ENCODE results near the gene AP4E1. TPM values are rescaled to one million over a fixed set of nuclear protein-coding genes. Genes with fewer than 3 reads are reported as not detected.
"Not testable (repeated sequence)": the region's sequence is repeated elsewhere in the genome, so short reads cannot be mapped to it uniquely, and the experiment has no call there.

The AP4E1 gene
- total RNA-seq, 1 experiment from 2014 or later = 11.8 TPM

DNA sequence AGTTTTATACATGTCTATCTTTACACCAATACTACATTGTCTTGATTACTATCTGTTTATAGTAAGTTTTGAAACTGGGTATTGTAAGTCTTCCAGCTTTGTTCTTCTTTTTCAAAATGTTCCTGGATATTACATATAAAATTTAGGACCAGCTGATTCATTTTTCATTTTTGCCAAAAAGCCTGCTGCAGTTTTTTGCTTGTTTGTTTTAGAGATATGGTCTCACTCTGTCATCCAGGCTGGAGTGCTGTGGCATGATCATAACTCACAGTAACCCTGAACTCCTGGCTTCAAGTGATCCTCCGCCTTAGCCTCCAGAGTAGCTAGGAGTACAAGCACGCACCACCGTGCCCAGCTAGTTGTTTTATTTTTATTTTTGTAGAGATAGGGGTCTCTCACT is 20.4 kb upstream of the AP4E1 start:
- no peak for DNase-seq (ENCODE audit: extremely low read depth, low read depth)

DNA sequence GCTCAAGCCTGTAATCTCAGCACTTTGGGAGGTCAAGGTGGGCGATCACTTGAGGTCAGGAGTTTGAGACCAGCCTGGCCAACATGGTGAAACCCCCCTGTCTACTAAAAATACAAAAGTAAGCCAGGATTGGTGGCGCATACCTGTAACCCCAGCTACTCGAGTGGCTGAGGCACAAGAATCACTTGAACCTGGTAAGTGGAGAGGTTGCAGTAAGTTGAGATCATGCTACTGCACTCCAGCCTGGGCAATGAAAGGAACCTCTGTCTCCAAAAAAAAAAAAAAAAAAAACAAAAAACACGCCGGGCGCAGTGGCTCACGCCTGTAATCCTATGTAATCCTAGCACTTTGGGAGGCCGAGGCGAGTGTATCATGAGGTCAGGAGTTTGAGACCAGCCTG is 18.9 kb upstream of the AP4E1 start:
- no peak for DNase-seq (ENCODE audit: extremely low read depth, low read depth)

DNA sequence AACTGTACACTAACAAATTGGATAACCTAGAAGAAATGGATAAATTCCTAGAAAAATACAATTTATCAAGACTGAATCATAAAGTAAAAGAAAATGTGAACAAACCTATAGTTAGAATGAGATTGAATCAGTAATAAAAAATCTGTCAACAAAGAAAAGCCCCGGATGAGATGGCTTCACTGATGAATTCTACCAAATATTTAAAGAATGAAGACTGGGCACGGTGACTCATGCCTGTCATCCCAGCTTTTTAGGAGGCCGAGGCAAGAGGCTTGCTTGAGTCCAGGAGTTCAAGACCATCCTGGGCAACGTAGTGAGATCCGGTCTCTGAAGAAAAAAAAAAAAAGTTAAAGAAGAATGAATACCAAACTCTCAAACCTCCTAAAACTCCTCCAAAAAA is 17.7 kb upstream of the AP4E1 start:
- DNase-seq (ENCODE audit: extremely low read depth, low read depth) = no peak

DNA sequence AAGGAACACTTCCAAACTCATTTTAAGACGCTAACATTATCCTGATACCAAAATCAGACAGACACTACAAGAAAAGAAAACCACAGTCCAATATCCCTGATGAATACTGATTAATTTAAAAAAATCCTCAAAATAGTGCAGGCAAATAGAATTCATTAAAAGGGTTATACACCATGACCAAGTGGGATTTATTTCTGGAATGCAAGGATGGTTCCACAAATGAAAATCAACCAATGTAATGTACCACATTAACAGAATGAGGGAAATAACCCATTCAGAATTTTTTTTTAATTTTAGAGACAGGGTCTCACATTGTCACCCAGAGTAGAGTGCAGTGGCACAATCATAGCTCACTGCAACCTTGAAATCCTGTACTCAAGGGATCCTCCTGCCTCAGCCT is 17.3 kb upstream of the AP4E1 start:
- DNase-seq (ENCODE audit: extremely low read depth, low read depth) = no peak

DNA sequence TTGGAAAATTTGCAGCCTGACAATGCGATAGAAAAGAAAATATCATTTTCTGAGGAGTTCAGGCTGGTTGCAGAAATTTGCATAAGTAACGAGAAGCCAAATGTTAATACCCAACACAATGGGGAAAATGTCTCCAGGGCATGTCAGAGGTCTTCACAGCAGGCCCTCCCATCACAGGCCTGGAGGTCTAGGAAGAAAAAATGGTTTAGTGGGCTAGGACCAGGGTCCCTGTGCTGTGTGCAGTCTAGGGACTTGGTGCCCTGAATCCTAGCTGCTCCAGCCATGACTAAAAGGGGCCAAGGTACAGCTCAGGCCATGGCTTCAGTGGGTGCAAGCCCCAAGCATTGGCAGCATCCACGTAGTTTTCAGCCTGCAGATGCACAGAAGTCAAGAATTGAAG is 14.5 kb upstream of the AP4E1 start:
- no peak for DNase-seq (ENCODE audit: extremely low read depth, low read depth)

DNA sequence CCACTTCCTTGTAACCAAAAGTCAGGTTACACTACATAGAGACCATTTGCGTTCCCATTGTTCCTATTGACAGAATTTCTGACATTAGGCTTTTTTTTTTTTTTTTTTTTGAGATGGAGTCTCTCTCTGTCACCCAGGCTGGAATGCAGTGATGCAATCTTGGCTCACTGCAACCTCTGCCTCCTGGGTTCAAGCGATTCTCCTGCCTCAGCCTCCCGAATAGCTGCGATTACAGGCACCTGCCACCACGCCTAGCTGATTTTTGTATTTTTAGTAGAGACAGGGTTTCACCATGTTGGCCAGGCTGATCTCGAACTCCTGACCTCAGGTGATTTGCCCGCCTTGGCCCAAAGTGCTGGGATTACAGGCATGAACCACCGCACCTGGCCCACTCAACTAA is 7.1 kb upstream of the AP4E1 start:
- DNase-seq (ENCODE audit: extremely low read depth, low read depth) = not testable (repeated sequence)

DNA sequence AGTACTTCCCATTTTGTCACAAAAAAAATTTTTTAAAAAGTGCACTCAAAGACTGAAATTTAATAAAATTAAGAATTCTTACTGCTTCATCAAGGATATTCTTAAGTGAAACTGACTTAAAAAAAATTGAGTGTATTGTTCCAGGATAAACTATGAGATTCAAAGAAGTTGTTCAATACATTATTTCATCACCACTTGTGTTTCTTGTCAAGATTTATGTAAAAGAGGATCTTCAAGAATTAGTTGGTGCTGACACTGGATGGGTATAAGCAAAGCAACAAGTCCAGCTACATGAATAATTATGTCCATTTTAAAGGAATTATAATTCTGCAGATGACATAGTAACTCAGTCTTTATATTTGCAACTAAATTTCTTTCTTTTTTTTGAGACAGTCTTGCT is 4.3 kb upstream of the AP4E1 start:
- no peak for DNase-seq (ENCODE audit: extremely low read depth, low read depth)

DNA sequence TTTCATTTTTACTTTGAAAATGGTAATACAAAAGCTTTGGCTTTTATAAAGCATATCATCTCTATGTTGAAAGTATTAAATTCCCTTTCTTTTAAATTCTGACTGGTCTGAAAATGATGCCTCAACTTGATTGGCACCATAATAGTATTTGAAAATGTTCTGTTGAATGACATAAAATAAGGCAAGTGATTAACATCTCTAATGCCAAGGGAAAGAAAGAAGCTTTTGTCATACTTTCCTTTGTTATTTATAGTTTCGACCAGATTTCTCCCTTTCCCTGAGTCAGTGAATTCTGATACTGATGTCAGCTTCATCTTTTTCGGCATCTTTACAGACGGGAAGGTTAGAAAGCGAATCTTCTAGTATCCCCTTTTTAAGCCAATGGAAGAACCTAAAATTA is 3.4 kb upstream of the AP4E1 start:
- DNase-seq (ENCODE audit: extremely low read depth, low read depth) = no peak

DNA sequence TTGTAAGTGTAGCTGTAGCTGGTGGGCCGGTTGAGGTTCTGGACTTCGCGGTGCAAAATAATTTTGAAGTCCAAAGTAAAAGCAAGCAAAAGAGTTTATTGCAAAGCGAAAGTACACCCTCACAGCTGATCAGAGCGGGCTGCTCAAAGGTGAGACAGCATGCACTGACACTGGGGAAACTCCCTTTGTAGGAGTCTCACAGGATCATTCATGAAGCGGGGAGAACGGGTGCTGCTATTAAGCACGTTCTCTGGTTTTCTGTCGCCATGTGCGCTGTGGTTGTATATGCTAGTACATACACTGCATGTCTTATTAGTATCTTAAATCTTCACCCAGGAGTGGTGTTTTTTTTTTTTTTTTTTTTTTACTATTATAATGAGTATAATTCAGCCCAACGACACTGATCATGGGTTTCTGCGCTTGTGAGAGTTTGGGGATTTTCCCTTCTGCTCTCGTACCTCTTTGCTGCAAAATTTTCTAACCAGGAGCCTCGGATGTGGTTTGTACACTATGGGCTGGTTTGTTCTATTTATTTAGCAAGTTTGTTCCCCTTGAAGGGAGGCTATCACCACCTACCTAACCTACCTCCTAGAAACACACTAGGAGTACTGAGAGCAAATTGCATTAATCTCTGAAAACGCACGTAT is 1.4 kb upstream of the AP4E1 start:
- DNase-seq (ENCODE audit: extremely low read depth, low read depth) = no peak

DNA sequence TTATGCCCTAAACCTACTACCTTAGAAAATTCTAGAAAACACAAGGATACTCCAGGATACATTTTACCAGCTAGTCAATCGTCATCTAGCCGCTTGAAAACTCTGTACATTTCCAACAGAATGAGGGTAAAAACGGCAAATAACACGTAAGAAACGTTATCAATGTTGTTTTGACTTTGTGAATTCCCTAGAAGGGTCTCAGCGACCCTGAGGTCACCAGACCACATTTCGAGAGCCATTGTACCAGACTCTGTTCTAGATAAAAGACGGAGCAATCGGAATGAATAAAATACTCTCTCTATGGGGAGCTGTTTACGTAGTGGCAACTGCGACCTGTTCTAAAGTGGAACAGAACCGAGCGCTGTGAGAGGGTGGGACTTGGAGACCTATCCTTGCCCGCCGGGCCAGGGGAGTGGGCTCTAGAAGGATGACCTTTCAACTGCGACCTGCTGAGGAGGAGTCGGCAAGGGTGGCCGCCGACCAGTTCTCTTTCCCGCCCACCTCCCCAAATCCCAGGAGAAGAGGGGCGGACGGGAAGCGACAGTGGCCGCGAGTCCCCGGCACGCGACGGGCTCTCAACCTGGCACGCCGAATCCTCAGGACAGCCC is 778 bp upstream of the AP4E1 start:
- DNase-seq (ENCODE audit: extremely low read depth, low read depth) = peak; percentile 21

DNA sequence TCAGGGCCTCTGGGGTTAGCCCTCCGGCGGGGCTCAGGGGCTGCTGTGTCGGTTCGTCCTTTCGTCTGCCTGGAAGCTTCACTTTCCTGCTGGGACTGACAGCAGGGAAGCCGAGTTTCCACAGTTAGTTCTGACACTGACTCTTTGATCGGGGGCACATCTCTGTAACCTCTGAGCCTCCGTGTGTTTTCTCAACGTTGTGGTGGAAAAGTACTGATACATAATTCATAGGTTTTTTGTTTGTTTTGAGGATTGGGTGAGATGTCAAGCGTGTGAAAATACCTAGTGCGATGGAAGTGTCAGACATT is 481 bp downstream of the AP4E1 start:
- DNase-seq (ENCODE audit: extremely low read depth, low read depth) = peak; percentile 13

DNA sequence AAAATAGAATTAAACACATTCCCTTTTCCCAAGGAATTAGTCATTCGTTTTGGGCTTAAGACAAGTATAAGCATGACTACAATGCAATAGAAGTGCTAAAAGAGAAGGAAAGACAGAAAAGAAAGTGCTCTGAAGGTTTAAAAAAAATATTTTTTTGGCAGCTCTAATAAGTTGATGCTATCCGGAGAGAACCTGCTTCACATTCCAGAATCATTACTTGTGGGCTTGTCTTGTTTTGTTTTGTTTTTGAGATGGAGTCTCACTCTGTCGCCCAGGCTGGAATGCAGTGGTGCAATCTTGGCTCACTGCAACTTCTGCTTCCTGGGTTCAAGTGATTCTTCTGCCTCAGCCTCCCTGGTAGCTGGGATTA is 1.9 kb downstream of the AP4E1 start:
- DNase-seq (ENCODE audit: extremely low read depth, low read depth) = not testable (repeated sequence)

DNA sequence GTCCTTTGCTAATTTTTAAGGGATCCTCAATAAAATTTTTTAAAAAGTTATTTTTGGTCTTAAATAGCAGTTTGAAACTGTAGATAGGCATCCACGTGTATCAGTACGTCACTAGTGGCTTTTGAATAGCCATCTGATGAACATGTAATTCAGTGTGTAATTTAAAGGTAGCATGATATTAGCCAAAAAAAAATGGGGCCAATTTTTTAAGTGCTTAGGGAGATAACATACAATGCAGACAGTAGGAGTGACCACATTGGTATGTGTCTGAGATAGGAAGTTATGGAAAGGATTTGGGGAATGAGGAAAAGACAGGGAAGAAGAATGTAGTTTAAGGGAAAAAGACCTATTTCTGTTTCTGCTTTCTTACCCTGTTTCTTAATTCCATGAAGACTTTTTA is 2.5 kb downstream of the AP4E1 start:
- DNase-seq (ENCODE audit: extremely low read depth, low read depth) = no peak

DNA sequence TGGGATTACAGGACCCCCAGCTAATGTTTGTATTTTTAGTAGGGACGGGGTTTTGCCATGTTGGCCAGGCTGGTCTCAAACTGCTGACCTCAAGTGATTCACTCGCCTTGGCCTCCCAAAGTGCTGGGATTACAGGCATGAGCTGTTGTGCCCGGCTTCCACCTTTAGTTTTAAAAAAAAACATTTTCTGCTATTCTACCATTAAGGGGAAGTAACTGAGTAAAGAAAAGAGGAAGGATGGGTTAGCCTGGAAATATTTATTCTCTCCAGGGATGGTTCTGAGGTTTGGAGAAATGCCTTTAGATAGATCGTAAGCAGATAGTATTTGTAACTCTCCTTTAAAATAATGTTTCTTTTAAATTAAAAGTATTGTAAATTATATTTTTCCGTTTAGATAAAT is 3.1 kb downstream of the AP4E1 start:
- no peak for DNase-seq (ENCODE audit: extremely low read depth, low read depth)

DNA sequence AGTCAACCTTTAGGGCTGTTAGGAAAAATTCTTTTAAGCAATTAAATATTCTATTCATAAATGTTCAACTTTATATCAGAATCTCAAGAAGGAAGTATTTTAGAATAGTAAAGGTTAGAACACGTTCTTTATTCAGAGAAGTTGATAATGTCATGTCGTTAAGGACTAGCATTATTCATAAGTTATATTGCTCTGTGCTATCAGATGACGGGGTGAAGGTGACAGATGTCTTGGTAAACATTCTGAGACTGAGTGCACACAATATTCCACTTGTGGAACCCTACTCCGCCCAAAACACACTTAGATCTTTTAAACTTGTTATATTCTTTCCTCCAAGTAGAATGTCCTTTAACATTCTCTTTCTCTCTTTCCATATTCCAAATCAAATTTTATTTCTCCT is 7.9 kb downstream of the AP4E1 start:
- no peak for DNase-seq (ENCODE audit: extremely low read depth, low read depth)

DNA sequence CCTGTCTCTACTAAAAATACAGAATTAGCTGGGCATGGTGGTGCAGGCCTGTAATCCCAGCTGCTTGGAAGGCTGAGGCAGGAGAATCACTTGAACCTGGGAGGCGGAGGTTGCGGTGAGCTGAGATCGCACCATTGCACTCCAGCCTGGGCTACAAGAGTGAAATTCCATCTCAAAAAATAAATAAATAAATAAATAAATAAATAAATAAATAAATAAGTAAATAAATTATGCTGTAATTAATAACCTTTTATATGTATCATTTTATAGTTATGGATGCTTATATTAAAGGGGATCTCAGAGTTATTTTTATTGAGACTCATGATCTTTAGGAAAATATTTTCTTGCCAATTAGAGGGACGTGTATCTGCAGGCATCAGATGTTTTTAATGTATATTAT is 10.9 kb downstream of the AP4E1 start:
- DNase-seq (ENCODE audit: extremely low read depth, low read depth) = not testable (repeated sequence)

DNA sequence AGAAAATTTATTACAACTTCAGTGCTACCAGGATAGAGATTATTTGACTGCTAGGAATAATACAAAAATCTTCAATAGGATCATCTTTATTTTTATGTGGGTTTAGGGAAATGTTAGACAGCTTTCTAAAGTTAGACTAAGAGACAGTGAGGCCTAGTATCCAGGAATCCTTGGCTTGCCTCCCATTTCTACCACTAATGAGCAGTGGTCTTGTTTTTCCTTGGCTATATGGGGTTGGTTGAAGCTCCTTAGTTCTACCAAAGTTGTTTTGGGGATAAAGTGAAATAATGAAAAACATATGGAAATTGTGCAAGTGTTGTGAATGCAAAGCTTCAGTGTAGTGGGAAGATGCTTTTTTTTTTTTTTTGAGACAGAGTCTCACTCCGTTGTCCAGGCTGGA is 16.8 kb downstream of the AP4E1 start:
- no peak for DNase-seq (ENCODE audit: extremely low read depth, low read depth)

DNA sequence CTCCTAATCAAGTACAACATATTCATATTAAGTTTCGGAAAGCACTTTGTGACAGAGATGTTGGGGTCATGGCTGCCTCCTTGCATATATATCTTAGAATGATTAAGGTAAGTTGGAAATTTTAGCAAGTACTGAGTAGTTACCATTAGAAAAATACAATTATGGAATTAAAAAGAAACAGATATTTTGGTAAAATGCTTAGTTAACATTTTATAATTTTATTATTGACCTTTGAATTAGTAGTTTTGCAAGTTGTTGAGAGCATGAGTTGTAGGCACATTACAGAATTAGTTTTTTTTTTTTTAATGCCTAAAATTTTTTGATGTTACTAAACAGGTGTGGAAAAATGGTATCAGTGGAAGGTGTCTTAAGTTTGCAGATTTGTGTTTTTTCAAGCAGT is 20.6 kb downstream of the AP4E1 start:
- DNase-seq (ENCODE audit: extremely low read depth, low read depth) = no peak

DNA sequence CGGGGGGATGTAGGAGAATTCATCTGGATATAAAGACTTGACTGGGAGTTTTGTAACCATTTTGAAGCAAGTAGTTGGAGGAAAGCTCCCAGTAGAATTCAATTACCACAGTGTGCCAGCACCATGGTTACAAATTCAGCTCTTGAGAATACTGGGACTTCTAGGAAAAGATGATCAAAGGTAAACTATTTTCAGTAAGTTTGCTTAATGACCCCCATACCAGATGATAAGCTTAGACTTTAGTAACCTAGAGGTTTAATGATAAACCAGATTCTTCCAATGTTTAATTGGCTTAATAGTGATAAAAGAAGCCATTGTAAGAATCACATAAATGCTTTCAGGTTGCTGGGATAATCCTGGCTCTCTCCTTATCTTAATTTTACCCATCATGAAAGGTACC is 22.3 kb downstream of the AP4E1 start:
- no peak for DNase-seq (ENCODE audit: extremely low read depth, low read depth)

DNA sequence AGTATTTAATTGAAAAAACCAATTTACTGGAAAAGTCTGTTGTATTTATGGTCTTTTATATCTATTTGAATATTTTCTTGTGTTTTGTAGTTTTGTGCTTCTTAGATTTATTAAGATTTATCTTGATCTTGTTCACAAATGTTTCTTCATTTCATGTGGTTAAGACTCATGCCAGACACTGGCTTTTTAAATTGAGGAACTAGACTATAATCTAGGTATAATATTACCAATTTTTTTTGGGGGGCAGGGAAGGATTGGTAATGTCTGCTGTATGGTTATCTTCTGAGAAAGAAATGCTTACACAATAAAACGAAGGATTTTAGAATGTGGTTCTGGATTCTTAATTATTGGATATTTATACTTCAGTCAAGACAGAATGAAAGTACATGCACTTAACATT is 24.9 kb downstream of the AP4E1 start:
- no peak for DNase-seq (ENCODE audit: extremely low read depth, low read depth)

DNA sequence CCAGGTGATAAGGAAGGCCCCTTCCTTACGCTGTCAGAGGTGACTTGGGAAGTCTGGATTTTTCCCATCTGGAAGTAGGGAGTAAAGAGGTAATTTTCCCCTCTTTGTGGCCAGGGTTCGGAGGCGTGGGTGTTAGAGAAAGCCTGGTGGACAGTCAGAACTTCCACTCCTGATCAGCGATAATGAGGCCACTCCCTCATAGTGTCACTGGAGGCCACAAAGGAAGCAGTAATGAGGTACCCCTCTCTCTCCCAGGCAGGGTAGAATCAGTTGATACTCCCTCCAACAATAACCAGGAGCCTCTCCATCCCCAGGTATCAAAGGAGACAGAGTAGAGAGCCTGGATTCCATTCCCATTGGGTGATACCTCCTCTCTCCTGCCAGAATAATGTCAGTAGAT is 30.0 kb downstream of the AP4E1 start:
- no peak for DNase-seq (ENCODE audit: extremely low read depth, low read depth)

DNA sequence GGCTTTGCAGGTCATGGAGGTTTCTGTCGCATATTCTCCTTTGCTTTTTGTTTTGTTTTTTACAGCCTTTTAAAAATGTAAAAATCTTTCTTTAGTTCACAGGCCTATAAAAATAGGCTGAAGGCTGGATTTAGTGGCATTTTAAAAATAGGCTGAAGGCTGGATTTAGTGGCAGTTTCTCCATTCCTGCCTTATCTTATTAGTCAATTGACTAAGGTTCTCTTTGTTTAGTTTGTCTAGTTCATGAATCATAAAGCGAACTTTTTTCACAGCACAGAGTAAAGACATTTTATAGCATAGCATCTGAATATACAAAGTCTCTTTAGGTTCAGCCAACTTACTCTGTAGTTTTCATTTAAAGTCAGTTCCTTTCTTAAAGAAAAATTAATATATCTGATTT is 31.4 kb downstream of the AP4E1 start:
- DNase-seq (ENCODE audit: extremely low read depth, low read depth) = no peak

DNA sequence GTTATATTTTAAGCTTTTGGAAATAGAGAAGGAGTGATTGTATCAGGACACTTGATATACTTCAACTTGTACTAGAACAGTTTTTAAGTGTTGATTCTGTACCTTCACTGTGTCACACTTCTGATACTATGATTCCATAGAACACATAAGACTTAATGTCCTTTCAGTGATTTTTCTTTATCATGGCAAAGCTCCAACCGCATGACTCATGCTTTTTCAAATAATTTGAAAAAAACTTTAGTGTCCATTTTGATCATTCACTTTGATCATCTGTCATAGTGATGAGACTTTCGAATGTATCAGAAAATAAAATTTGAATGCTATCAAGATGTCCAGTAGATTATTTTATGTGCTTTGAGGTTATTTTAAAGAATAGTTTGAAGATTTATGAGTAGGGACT is 32.0 kb downstream of the AP4E1 start:
- no peak for DNase-seq (ENCODE audit: extremely low read depth, low read depth)

All from NCI-H460 (cell line).